ENCODE measurements around the gene CHRDL2. TPM values are rescaled to one million over a fixed set of nuclear protein-coding genes. Genes with fewer than 3 reads are reported as not detected.
"Not testable (repeated sequence)": the region's sequence is repeated elsewhere in the genome, so short reads cannot be mapped to it uniquely, and the experiment has no call there.

Gene CHRDL2
- total and polyA plus RNA-seq, 2 donors (not counting 1 experiment from before 2014, with no cell fraction given): not detected

GRCh38 chr11:74669211-74670160 lies 61.7 kb downstream of the CHRDL2 start:
- Histone ChIP-seq H3K4me1 (ENCODE audit: control insufficient read depth, extremely low read depth, insufficient read depth, low read length) (peaks cover 18% of the 10 kb centered on the region), H3K27ac (ENCODE audit: insufficient read depth, low read length) (no peak overlapping the region), H3K27me3 (ENCODE audit: control insufficient read depth, insufficient read depth, low read length) (no peaks in the 10 kb centered on the region), H3K4me3 (replicated peaks in 1 of 4; ENCODE audit: control extremely low read depth in 1 of 4, insufficient read depth in 1 of 4, low read depth in 3 of 4, low read length in 4 of 4) (no peak overlapping the region), H3K9ac (ENCODE audit: insufficient read depth, low read length) (no peak overlapping the region), H3K4me2 (ENCODE audit: extremely low read depth, insufficient read depth, low read length) (no peak overlapping the region), H3K36me3 (ENCODE audit: control insufficient read depth, insufficient read depth, low read length) (no peaks in the 10 kb centered on the region), H3K9me3 (ENCODE audit: control insufficient read depth, insufficient read depth, low read depth, low read length) (no peaks in the 10 kb centered on the region), H4K20me1 (ENCODE audit: control insufficient read depth, extremely low read depth, insufficient read depth, low read length) (no peaks in the 10 kb centered on the region), H2AFZ (ENCODE audit: low read length) (no peak overlapping the region), H3K79me2 (ENCODE audit: control insufficient read depth, insufficient read depth, low read length) (no peaks in the 10 kb centered on the region)
- TF ChIP-seq EZH2 (IDR thresholded peaks at IDR 0.05; ENCODE audit: low read length, missing control alignments): no peak
- no peak for TF ChIP-seq CTCF (conservative IDR thresholded peaks at IDR 0.05 in 1 of 2, IDR thresholded peaks at IDR 0.05 in 1 of 2; ENCODE audit: low read depth in 1 of 2, low read length in 2 of 2)
- DNase-seq (ENCODE audit: low read depth in 2 of 2): no peak

- Histone ChIP-seq H3K27me3 (ENCODE audit: control insufficient read depth, insufficient read depth, low read length) (no peaks in the 10 kb centered on the region), H3K4me2 (ENCODE audit: extremely low read depth, insufficient read depth, low read length) (no peak overlapping the region), H3K27ac (ENCODE audit: insufficient read depth, low read length) (no peak overlapping the region), H4K20me1 (ENCODE audit: control insufficient read depth, extremely low read depth, insufficient read depth, low read length) (no peaks in the 10 kb centered on the region), H3K9me3 (ENCODE audit: control insufficient read depth, insufficient read depth, low read depth, low read length) (no peaks in the 10 kb centered on the region), H3K36me3 (ENCODE audit: control insufficient read depth, insufficient read depth, low read length) (no peaks in the 10 kb centered on the region), H3K9ac (ENCODE audit: insufficient read depth, low read length) (no peak overlapping the region), H3K79me2 (ENCODE audit: control insufficient read depth, insufficient read depth, low read length) (no peaks in the 10 kb centered on the region), H3K4me3 (replicated peaks in 1 of 4; ENCODE audit: control extremely low read depth in 1 of 4, insufficient read depth in 1 of 4, low read depth in 3 of 4, low read length in 4 of 4) (no peak overlapping the region), H2AFZ (ENCODE audit: low read length) (no peak overlapping the region), H3K4me1 (ENCODE audit: control insufficient read depth, extremely low read depth, insufficient read depth, low read length) (no peaks in the 10 kb centered on the region)
- TF ChIP-seq EZH2 (IDR thresholded peaks at IDR 0.05; ENCODE audit: low read length, missing control alignments): no peak
- no peak for TF ChIP-seq CTCF (conservative IDR thresholded peaks at IDR 0.05 in 1 of 2, IDR thresholded peaks at IDR 0.05 in 1 of 2; ENCODE audit: low read depth in 1 of 2, low read length in 2 of 2)
- no peak for DNase-seq (ENCODE audit: low read depth in 2 of 2)
Measured at GRCh38 chr11:74663315-74663714, 67.9 kb downstream of the CHRDL2 start.

GRCh38 chr11:74662487-74663103 lies 68.6 kb downstream of the CHRDL2 start:
- DNase-seq (ENCODE audit: low read depth in 2 of 2): no peak

GRCh38 chr11:74659124-74659523 lies 72.1 kb downstream of the CHRDL2 start:
- H3K79me2 ChIP-seq (ENCODE audit: control insufficient read depth, insufficient read depth, low read length); H3K9me3 ChIP-seq (ENCODE audit: control insufficient read depth, insufficient read depth, low read depth, low read length); H3K4me3 ChIP-seq (replicated peaks in 1 of 4; ENCODE audit: control extremely low read depth in 1 of 4, insufficient read depth in 1 of 4, low read depth in 3 of 4, low read length in 4 of 4); DNase-seq (ENCODE audit: low read depth in 2 of 2); H3K36me3 ChIP-seq (ENCODE audit: control insufficient read depth, insufficient read depth, low read length); H3K4me2 ChIP-seq (ENCODE audit: extremely low read depth, insufficient read depth, low read length); H3K27me3 ChIP-seq (ENCODE audit: control insufficient read depth, insufficient read depth, low read length); H2AFZ ChIP-seq (ENCODE audit: low read length); H3K27ac ChIP-seq (ENCODE audit: insufficient read depth, low read length); H3K9ac ChIP-seq (ENCODE audit: insufficient read depth, low read length); H4K20me1 ChIP-seq (ENCODE audit: control insufficient read depth, extremely low read depth, insufficient read depth, low read length); H3K4me1 ChIP-seq (ENCODE audit: control insufficient read depth, extremely low read depth, insufficient read depth, low read length): not testable (repeated sequence)

More at GRCh38 chr11:74662487-74663103, 68.6 kb downstream of the CHRDL2 start:
- Histone ChIP-seq H3K9me3 (ENCODE audit: control insufficient read depth, insufficient read depth, low read depth, low read length) (no peaks in the 10 kb centered on the region), H3K4me3 (replicated peaks in 1 of 4; ENCODE audit: control extremely low read depth in 1 of 4, insufficient read depth in 1 of 4, low read depth in 3 of 4, low read length in 4 of 4) (no peak overlapping the region), H3K27me3 (ENCODE audit: control insufficient read depth, insufficient read depth, low read length) (no peaks in the 10 kb centered on the region), H3K36me3 (ENCODE audit: control insufficient read depth, insufficient read depth, low read length) (no peaks in the 10 kb centered on the region), H2AFZ (ENCODE audit: low read length) (no peak overlapping the region), H3K4me2 (ENCODE audit: extremely low read depth, insufficient read depth, low read length) (no peak overlapping the region), H3K9ac (ENCODE audit: insufficient read depth, low read length) (no peak overlapping the region), H3K79me2 (ENCODE audit: control insufficient read depth, insufficient read depth, low read length) (no peaks in the 10 kb centered on the region), H3K27ac (ENCODE audit: insufficient read depth, low read length) (no peak overlapping the region), H3K4me1 (ENCODE audit: control insufficient read depth, extremely low read depth, insufficient read depth, low read length) (no peaks in the 10 kb centered on the region), H4K20me1 (ENCODE audit: control insufficient read depth, extremely low read depth, insufficient read depth, low read length) (no peaks in the 10 kb centered on the region)
- TF ChIP-seq EZH2 (IDR thresholded peaks at IDR 0.05; ENCODE audit: low read length, missing control alignments) (no peak), CTCF (conservative IDR thresholded peaks at IDR 0.05 in 1 of 2, IDR thresholded peaks at IDR 0.05 in 1 of 2; ENCODE audit: low read depth in 1 of 2, low read length in 2 of 2) (no peak)
